ENCODE data around the gene OGG1.
A peak's percentile ranks its signal among the peaks of the same experiment; 100 is the strongest.
"Not testable (repeated sequence)": the region's sequence is repeated elsewhere in the genome, so short reads cannot be mapped to it uniquely, and the experiment has no call there.

The OGG1 gene

GRCh38 chr3:9768141-9768775 is 18.5 kb downstream of the OGG1 start:
- no peak for DNase-seq

DNA sequence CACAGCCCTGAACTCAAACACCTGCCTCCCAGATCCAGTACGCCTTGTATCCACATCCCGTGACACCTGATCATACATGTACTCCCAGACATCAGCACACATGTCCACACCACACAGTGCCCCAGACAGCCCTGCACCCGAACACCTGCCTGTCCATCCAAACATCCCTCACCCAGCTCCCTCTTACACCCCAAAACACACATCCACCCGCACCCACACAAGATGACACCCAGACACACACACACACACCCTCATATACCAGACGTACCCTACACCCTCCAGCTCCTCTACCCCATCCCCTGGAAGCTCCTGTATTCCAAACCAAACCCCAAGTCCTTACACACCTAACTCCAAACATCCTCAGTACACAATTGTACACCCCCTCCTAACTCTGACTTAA is 19.3 kb downstream of the OGG1 start:
- DNase-seq: no peak

- peak; percentile 69 to 81 for DNase-seq
These were observed 19.9 kb downstream of the OGG1 start, which contains the start of gene CAMK1 for GRCh38 chr3:9769426-9770275. Gene CAMK1 (minus strand): TSS chr3:9769947. CDS start chr3:9767749, 2,198 bp downstream.

- no peak for DNase-seq
These were observed 20.6 kb downstream of the OGG1 start for GRCh38 chr3:9770276-9770812.

DNA sequence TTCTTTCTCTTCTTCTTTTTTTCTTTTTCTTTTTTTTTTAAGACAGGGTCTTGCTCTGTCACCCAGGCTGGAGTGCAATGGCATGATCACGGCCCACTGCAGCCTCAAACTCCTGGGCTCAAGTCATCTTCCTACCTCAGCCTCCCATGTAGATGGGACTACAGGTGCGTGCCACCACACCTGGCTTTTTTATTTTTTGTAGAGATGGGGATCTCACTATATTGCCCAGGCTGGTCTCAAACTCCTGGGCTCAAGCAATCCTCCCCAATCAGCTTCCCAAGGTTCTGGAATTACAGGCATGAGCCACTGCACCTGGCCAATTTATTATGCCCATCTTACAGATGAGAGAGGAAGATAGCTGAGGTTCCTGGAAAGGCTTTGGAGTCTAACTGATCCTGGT is 21.3 kb downstream of the OGG1 start:
- not testable (repeated sequence) for DNase-seq

GRCh38 chr3:9776896-9777693 is 27.3 kb downstream of the OGG1 start:
- no peak for DNase-seq

- peak in 1 of 2 donors; percentile 49 for DNase-seq
These were observed 27.9 kb downstream of the OGG1 start for GRCh38 chr3:9777694-9778021.

- DNase-seq: peak; percentile 69 to 86
These were observed 28.7 kb downstream of the OGG1 start for GRCh38 chr3:9778143-9779074.

GRCh38 chr3:9779075-9779593 is 29.4 kb downstream of the OGG1 start:
- DNase-seq: no peak

- DNase-seq: no peak
These were observed 30.1 kb downstream of the OGG1 start for GRCh38 chr3:9779721-9780457.

DNA sequence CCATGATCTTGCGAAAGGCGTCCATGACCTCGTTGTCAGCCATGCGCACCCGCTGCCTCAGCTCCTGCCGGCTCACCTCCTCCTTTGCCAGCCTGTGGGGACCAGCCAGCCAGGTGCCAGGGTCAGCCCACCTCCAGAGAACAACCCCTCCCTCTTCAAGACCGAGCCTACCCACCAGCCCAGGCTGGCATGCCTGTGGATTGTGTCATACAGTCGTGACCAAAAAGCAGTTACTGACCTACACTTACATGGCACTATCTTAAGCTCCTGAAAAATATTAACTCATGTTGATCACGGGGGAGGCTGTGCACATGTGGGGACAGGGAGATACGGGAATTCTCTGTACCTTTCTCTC is 30.7 kb downstream of the OGG1 start:
- DNase-seq: no peak

GRCh38 chr3:9780910-9781309 is 31.2 kb downstream of the OGG1 start:
- no peak for DNase-seq

GRCh38 chr3:9781551-9781950 is 31.8 kb downstream of the OGG1 start:
- DNase-seq: no peak

DNA sequence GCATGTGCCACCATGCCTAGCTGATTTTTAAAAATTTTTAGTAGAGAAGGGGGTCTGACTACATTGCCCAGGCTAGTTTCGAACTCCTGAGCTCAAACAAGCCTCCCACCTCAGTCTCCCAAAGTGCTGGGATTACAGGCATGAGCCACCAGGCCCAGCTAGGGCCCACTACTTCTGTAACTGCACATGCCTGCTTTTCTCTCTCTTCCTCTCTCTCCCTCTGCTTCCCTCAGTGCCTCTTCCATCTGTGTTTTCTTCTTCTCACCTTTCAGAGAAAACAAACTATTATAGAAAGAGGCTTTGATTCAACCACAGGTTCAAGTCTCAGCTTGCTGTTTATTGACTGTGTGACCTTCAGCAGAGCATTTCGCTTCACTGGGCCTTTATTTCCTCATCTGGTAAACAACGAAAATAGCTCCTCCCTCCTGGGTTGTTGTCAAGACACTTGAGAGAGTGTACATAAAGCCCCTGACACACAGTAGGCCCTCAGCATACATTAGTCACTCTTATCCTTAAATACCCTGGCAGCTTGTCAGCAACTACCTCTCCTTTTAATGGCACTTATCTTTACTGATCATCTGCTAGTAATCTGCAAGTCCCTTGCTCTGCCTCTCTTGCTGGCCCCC is 32.3 kb downstream of the OGG1 start:
- no peak for DNase-seq

- no peak for DNase-seq
These were observed 33.0 kb downstream of the OGG1 start for GRCh38 chr3:9782770-9783169.

DNA sequence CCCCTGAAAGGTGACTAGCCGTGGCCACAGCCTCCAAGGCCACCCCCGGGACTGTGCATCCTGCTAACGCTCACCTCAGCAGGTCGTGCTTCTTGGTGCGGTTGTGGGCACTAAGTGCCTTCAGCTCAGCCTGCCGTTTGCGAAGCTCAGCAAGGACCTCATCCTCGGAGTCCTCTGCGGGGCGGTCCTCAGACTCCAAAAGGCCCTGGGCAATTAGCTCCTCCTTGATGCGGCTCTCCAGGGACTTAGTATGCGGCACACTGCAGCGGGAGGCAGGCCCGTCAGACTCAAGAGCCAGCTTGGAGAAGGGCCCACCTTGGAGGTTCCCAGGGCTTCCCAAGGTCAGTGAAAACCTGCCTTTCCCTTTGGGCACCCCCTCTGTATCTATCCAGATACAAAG is 34.2 kb downstream of the OGG1 start:
- no peak for DNase-seq

- no peak for DNase-seq
These were observed 35.2 kb downstream of the OGG1 start for GRCh38 chr3:9784965-9785364.

GRCh38 chr3:9785602-9786001 is 35.9 kb downstream of the OGG1 start:
- DNase-seq: no peak

GRCh38 chr3:9786209-9786739 is 36.5 kb downstream of the OGG1 start:
- DNase-seq: no peak
